Common myeloid progenitor, CD34-positive (primary cell): ENCODE data around the gene TM9SF1.

Experiments
- CTCF ChIA-PET: fragments of 350-600 bp; sonication (Branson Sonifier 250); formaldehyde crosslinking; loops from one replicate; lab custom pipeline; 2021; ENCODE audit warnings: antibody characterized with exemption; lab: Charles Lee
- POLR2A ChIA-PET: fragments of 350-600 bp; sonication (Branson Sonifier 250); formaldehyde crosslinking; loops from one replicate; lab custom pipeline; 2021; ENCODE audit warnings: antibody characterized with exemption; lab: Charles Lee
- DNase-seq, 3 donors: peaks; one replicate each; pipeline versions ENCODE4 v3.0.0 to v3.0.0-alpha.2; 2013
- H3K27ac ChIP-seq, 2 experiments: 1 replicate in 1 of 2; 2 replicates in 1 of 2; pipeline ENCODE4 v1.7.0; 2013; ENCODE audit warnings: inconsistent platforms in 2 of 2, low read length in 2 of 2, mild to moderate bottlenecking in 2 of 2, low read depth in 1 of 2, moderate library complexity in 1 of 2; ENCODE audit not compliant: severe bottlenecking in 2 of 2, insufficient read depth in 1 of 2, poor library complexity in 1 of 2
- H3K27me3 ChIP-seq, 5 experiments: replicated peaks in 2 of 5; 1 replicate in 3 of 5; 2 replicates in 2 of 5; pipeline versions ENCODE4 v1.6.1 to v1.7.0; 2013; ENCODE audit warnings: low read length in 4 of 5, mild to moderate bottlenecking in 2 of 5, moderate library complexity in 2 of 5, inconsistent platforms in 1 of 5; ENCODE audit not compliant: insufficient read depth in 5 of 5, control insufficient read depth in 4 of 5
- H3K36me3 ChIP-seq, 4 experiments: 1 replicate in 2 of 4; 2 replicates in 2 of 4; pipeline versions ENCODE4 v1.6.1 to v1.7.0; 2013; ENCODE audit warnings: low read length in 3 of 4, control low read depth in 1 of 4, mild to moderate bottlenecking in 1 of 4; ENCODE audit not compliant: control insufficient read depth in 4 of 4, insufficient read depth in 4 of 4
- H3K4me1 ChIP-seq, 4 experiments: 1 replicate in 3 of 4; 2 replicates in 1 of 4; pipeline versions ENCODE4 v1.6.1 to v1.7.1; 2013; ENCODE audit warnings: low read length in 3 of 4, mild to moderate bottlenecking in 3 of 4, control low read depth in 1 of 4, inconsistent platforms in 1 of 4, moderate library complexity in 1 of 4; ENCODE audit not compliant: control insufficient read depth in 4 of 4, insufficient read depth in 4 of 4; ENCODE audit errors: control extremely low read depth in 1 of 4
- H3K4me3 ChIP-seq, 7 experiments: 1 replicate in 4 of 7; 2 replicates in 3 of 7; pipeline versions ENCODE4 v1.5.1 to v1.7.0; 2013; ENCODE audit warnings: mild to moderate bottlenecking in 7 of 7, low read length in 6 of 7, moderate library complexity in 6 of 7, inconsistent platforms in 2 of 7, low read depth in 2 of 7, control low read depth in 1 of 7; ENCODE audit not compliant: insufficient read depth in 4 of 7, control insufficient read depth in 1 of 7; ENCODE audit errors: extremely low read depth in 1 of 7
- H3K9me3 ChIP-seq, 5 experiments: 1 replicate in 4 of 5; 2 replicates in 1 of 5; pipeline versions ENCODE4 v1.6.1 to v1.7.1; 2013; ENCODE audit warnings: low read length in 4 of 5, mild to moderate bottlenecking in 2 of 5, inconsistent platforms in 1 of 5, low read depth in 1 of 5, moderate library complexity in 1 of 5; ENCODE audit not compliant: control insufficient read depth in 4 of 5, insufficient read depth in 2 of 5; ENCODE audit errors: control extremely low read depth in 1 of 5
- WGBS: methylation state at CpG from one replicate; pipeline ENCODE4 v1.1.5; 2013; ENCODE audit not compliant: insufficient coverage; 5-methylcytosine and 5-hydroxymethylcytosine counted together

The TM9SF1 gene

DNA sequence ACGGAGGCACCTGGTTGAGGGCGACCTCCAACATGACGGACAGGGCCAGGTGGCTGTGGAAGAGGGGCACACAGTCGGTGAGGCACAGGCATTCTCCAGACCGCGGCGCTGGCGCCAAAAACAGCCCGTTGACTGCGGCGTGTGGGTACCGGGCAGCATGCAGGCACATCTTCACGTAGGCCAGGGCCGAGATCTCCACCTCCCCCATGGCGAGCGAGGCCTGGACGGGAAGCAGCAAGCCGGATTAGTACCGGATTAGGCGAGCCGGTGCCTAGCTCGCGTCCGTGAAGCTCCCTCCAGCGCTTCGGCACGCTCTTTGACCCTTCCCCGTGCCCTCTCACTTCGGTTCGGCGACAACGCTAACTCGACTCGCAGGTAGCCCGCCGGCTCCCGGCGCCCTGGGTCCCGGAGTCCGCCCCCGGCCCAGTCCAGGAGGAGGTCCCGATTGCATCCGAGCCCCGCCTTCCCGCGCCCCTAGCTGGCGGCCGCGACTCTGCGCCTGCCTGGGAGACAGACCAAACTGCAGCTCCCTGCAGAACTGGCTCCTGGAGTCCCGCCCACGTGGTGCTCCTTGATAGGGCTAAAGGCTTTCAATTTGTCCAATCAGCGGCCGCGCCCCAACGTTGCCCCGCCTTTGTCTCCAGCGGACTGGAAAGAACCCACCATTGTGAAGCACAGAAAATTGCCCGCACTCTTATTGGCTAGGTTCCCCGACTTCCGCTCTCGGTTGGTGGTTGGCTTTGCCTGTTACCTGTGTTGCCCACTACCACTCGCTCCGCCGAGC lies 54.0 kb downstream of the TM9SF1 start, which contains the start of gene EMC9:
Gene EMC9 (minus strand): TSS at position 495 of the 784 bp plus-strand sequence. CDS start 287 bp downstream, at position 208.
- peaks cover 7 to 47% (median 27%) of the 10 kb centered on the region in 4 experiments for H3K36me3 ChIP-seq
- peak within 1 kb of the TSS; percentile 80 to 98 (median 87) for H3K4me3 ChIP-seq
- POLR2A ChIA-PET = interaction anchor here (0.7 to 1.7 kb wide), 4 partner anchors 9 to 27 kb away, joined by 3 to 15 read pairs (median 4); partner anchors contain the start of genes DCAF11 and IRF9
- peak within 1 kb of the TSS; percentile 53 to 85 for H3K27ac ChIP-seq
- peak; percentile 99 to 100 (median 100) for DNase-seq
- H3K9me3 ChIP-seq = no peaks in the 10 kb centered on the region
- peaks cover 6 to 56% (median 46%) of the 10 kb centered on the region in 4 experiments for H3K4me1 ChIP-seq
- CTCF ChIA-PET = interaction anchor here (0.6 to 6.4 kb wide), 9 partner anchors 9 to 85 kb away, joined by 3 to 61 read pairs (median 3); partner anchors contain the start of genes IPO4 and IRF9
- WGBS = 0% methylated on average over 56 of the region's 65 CpGs
- no peaks in the 10 kb centered on the region for H3K27me3 ChIP-seq

GRCh38 chr14:24139272-24139934 lies 55.8 kb downstream of the TM9SF1 start:
- H3K4me1 ChIP-seq = peaks cover 2 to 46% (median 38%) of the 10 kb centered on the region in 4 experiments
- DNase-seq = peak in 1 of 3 donors; percentile 36

More at GRCh38 chr14:24139272-24139934, 55.8 kb downstream of the TM9SF1 start:
- H3K27me3 ChIP-seq = no peaks in the 10 kb centered on the region
- H3K9me3 ChIP-seq = no peaks in the 10 kb centered on the region
- peaks cover 7 to 42% (median 27%) of the 10 kb centered on the region in 4 experiments for H3K36me3 ChIP-seq
- WGBS = 100% methylated on average over 4 of the region's 9 CpGs
- ChIA-PET POLR2A (interaction anchor here (2.0 kb wide), 1 partner anchor 7 kb away, joined by 6 read pairs; the partner anchor contains the start of genes PSME2 and RNF31), CTCF (interaction anchor here (0.8 to 6.4 kb wide), 6 partner anchors 9 to 98 kb away, joined by 3 to 61 read pairs (median 4); partner anchors contain the start of genes DCAF11, IRF9 and NRL)
- H3K27ac ChIP-seq = no peak overlapping the region
- no peak overlapping the region for H3K4me3 ChIP-seq
